ENCODE measurements around the gene PKHD1. TPM values are rescaled to one million over a fixed set of nuclear protein-coding genes. Genes with fewer than 3 reads are reported as not detected.

PKHD1 gene
- total RNA-seq, 1 experiment from 2014 or later, result 0.09 TPM

- H3K4ac ChIP-seq (ENCODE audit: low read depth, low read length), result no peak overlapping the region
- H3K79me1 ChIP-seq (ENCODE audit: insufficient read depth, low read depth, low read length, poor library complexity, severe bottlenecking), result no peaks in the 10 kb centered on the region
- no peak overlapping the region for H2AFZ ChIP-seq (ENCODE audit: low read length)
- Mint-ChIP-seq H3K27ac (no peak overlapping the region), H3K4me3 (no peak overlapping the region), H3K9me3 (no peaks in the 10 kb centered on the region), H3K4me1 (peaks cover 0 to 2% of the 10 kb centered on the region in 2 experiments; a peak in 1 of 4 replicates), H3K36me3 (ENCODE audit: insufficient read depth in 1 of 3, low read depth in 3 of 3) (no peaks in the 10 kb centered on the region), H3K27me3 (ENCODE audit: low read depth) (no peaks in the 10 kb centered on the region)
- H3K9ac ChIP-seq (ENCODE audit: extremely low read depth, insufficient read length, low read length), result no peak overlapping the region
- H3K4me1 ChIP-seq (ENCODE audit: insufficient read depth, low read length), result no peaks in the 10 kb centered on the region
- H2BK5ac ChIP-seq (ENCODE audit: insufficient read length, low read length), result no peak overlapping the region
- H3K23ac ChIP-seq (ENCODE audit: insufficient read length, low read depth, low read length), result no peak overlapping the region
- H3K18ac ChIP-seq (ENCODE audit: insufficient read length, low read depth, low read length), result no peak overlapping the region
- H2AK5ac ChIP-seq (ENCODE audit: insufficient read length, low read length), result no peak overlapping the region
- H3K23me2 ChIP-seq (ENCODE audit: insufficient read length, low read depth, low read length, poor library complexity, severe bottlenecking), result no peaks in the 10 kb centered on the region
- WGBS (ENCODE audit: extremely low coverage, insufficient read length, low lambda C conversion rate), result no CpG with 5 or more reads among the region's 1 CpG
- H3K27ac ChIP-seq (ENCODE audit: insufficient read length, low read depth, low read length), result no peak overlapping the region
- no peak overlapping the region for H3T11ph ChIP-seq (ENCODE audit: low read length)
- H2BK120ac ChIP-seq (ENCODE audit: low read depth, low read length, poor library complexity, severe bottlenecking), result no peak overlapping the region
- H4K20me1 ChIP-seq (ENCODE audit: control insufficient read depth, insufficient read depth, insufficient read length), result no peaks in the 10 kb centered on the region
- no peak for DNase-seq
- no peaks in the 10 kb centered on the region for H3K9me3 ChIP-seq (ENCODE audit: control insufficient read depth, low read depth, low read length)
- H3K27me3 ChIP-seq (ENCODE audit: insufficient read depth, low read length), result no peaks in the 10 kb centered on the region
- H3K79me2 ChIP-seq (ENCODE audit: insufficient read depth, low read length), result no peaks in the 10 kb centered on the region
- H3K4me2 ChIP-seq (ENCODE audit: insufficient read depth, insufficient read length, low read length), result no peak overlapping the region
- no peak overlapping the region for H4K5ac ChIP-seq (ENCODE audit: insufficient read length, low read depth, low read length)
- no peak overlapping the region for H4K91ac ChIP-seq (ENCODE audit: insufficient read length, low read depth, low read length)
- no peak overlapping the region for H3K56ac ChIP-seq (ENCODE audit: insufficient read length, low read depth, low read length)
- no peak overlapping the region for H2BK15ac ChIP-seq (ENCODE audit: low read depth, low read length)
- H4K8ac ChIP-seq (replicated peaks; ENCODE audit: insufficient read length, low read depth, low read length), result no peak overlapping the region
- TF ChIP-seq CTCF (conservative IDR thresholded peaks at IDR 0.05), result no peak
- no peak overlapping the region for H2BK20ac ChIP-seq (ENCODE audit: low read depth, low read length, poor library complexity, severe bottlenecking)
- no peak overlapping the region for H2BK12ac ChIP-seq (ENCODE audit: insufficient read length, low read depth, low read length)
- H3K14ac ChIP-seq (ENCODE audit: insufficient read depth, low read length), result no peak overlapping the region
These were observed 516.2 kb downstream of the PKHD1 start for GRCh38 chr6:51571168-51571567.
